SK-N-SH (cell line): Measurements from ENCODE around the gene MMP14. TPM values are rescaled to one million over a fixed set of nuclear protein-coding genes. Genes with fewer than 3 reads are reported as not detected.

ENCODE experiments used
- CTCF ChIA-PET: fragments of 300-600, 350-600 bp; formaldehyde crosslinking; extraction: SDS; loops from one replicate; lab custom pipeline; 2021; lab: Yijun Ruan, JAX
- POLR2A ChIA-PET: fragments of 350-600 bp; sonication (Branson Sonifier 250); formaldehyde crosslinking; extraction: SDS; loops from one replicate; lab custom pipeline; 2020; ENCODE audit warnings: antibody characterized with exemption, inconsistent platforms; lab: Yijun Ruan, JAX
- DNase-seq: peaks from one replicate; pipeline ENCODE4 v3.0.0; 2012
- H2AFZ ChIP-seq: fragments of 200-600 bp; sonication (generic); 2 replicates; pipeline ENCODE4 v1.8.1; 2016; ENCODE audit warnings: antibody characterized with exemption, mild to moderate bottlenecking, low read depth
- H3F3A ChIP-seq: fragments of 200-600 bp; sonication (generic); replicated peaks from 2 replicates; pipeline ENCODE3; 2016; ENCODE audit warnings: antibody characterized with exemption, mild to moderate bottlenecking; ENCODE audit not compliant: insufficient read depth
- H3K27ac ChIP-seq, 2 experiments: fragments of 200-500 bp in 1 of 2; fragments of 200-600 bp in 1 of 2; sonication (Bioruptor generic) in 1 of 2; sonication (generic), shearing (Covaris generic) in 1 of 2; 2 replicates each; pipeline versions ENCODE4 v1.5.1 to v1.6.1; 2014 to 2016; ENCODE audit warnings: low read depth in 2 of 2, inconsistent platforms in 1 of 2, low read length in 1 of 2, mild to moderate bottlenecking in 1 of 2, mixed read lengths in 1 of 2
- H3K27me3 ChIP-seq: fragments of 200-600 bp; sonication (generic), shearing (Covaris generic); 2 replicates; pipeline ENCODE4 v1.6.1; 2016; ENCODE audit warnings: mixed run types; ENCODE audit not compliant: insufficient read depth
- H3K36me3 ChIP-seq, 2 experiments: fragments of 200-500 bp in 1 of 2; fragments of 200-600 bp in 1 of 2; sonication (Bioruptor generic) in 1 of 2; sonication (generic) in 1 of 2; replicated peaks in 1 of 2; 2 replicates each; pipeline versions ENCODE3 to v1.5.1; 2014 to 2016; ENCODE audit warnings: low read length in 1 of 2, mild to moderate bottlenecking in 1 of 2; ENCODE audit not compliant: insufficient read depth in 2 of 2, control insufficient read depth in 1 of 2
- H3K4me1 ChIP-seq, 2 experiments: fragments of 200-500 bp in 1 of 2; fragments of 200-600 bp in 1 of 2; sonication (Bioruptor generic) in 1 of 2; sonication (generic), shearing (Covaris generic) in 1 of 2; 2 replicates each; pipeline versions ENCODE4 v1.5.1 to v1.6.1; 2014 to 2016; ENCODE audit warnings: low read depth in 1 of 2, low read length in 1 of 2, mixed run types in 1 of 2; ENCODE audit not compliant: insufficient read depth in 2 of 2, control insufficient read depth in 1 of 2
- H3K4me2 ChIP-seq: fragments of 200-600 bp; sonication (generic), shearing (Covaris generic); 2 replicates; pipeline ENCODE4 v1.6.1; 2017; ENCODE audit warnings: mixed run types
- H3K4me3 ChIP-seq, 2 experiments: fragments of 200-500 bp in 1 of 2; fragments of 200-600 bp in 1 of 2; sonication (Bioruptor generic) in 1 of 2; sonication (generic), shearing (Covaris generic) in 1 of 2; 2 replicates each; pipeline versions ENCODE4 v1.5.1 to v1.8.1; 2014 to 2016; ENCODE audit warnings: low read depth in 2 of 2, inconsistent platforms in 1 of 2, low read length in 1 of 2, mild to moderate bottlenecking in 1 of 2, mixed read lengths in 1 of 2, moderate library complexity in 1 of 2
- H3K79me2 ChIP-seq: fragments of 200-600 bp; sonication (generic); 2 replicates; pipeline ENCODE4 v1.8.1; 2017; ENCODE audit warnings: mild to moderate bottlenecking; ENCODE audit not compliant: insufficient read depth
- H3K9ac ChIP-seq: fragments of 200-600 bp; sonication (generic); 2 replicates; pipeline ENCODE4 v1.6.1; 2017; ENCODE audit warnings: mixed run types
- H3K9me2 ChIP-seq: fragments of 200-600 bp; sonication (generic); 2 replicates; pipeline ENCODE4 v1.6.1; 2017; ENCODE audit warnings: mixed run types
- H3K9me3 ChIP-seq: fragments of 200-600 bp; sonication (generic); 2 replicates; pipeline ENCODE4 v1.6.1; 2017; ENCODE audit warnings: mixed run types, mild to moderate bottlenecking, moderate library complexity
- H4K20me1 ChIP-seq: fragments of 200-600 bp; sonication (generic); 2 replicates; pipeline ENCODE4 v1.6.1; 2017; ENCODE audit warnings: mild to moderate bottlenecking, mixed run types; ENCODE audit not compliant: insufficient read depth
- CTCF ChIP-seq: fragments of 200-600 bp; sonication (generic); IDR thresholded peaks from 2 replicates; pipeline ENCODE4 v1.6.1; 2017; ENCODE audit warnings: antibody characterized with exemption, mild to moderate bottlenecking, moderate library complexity
- ELF1 ChIP-seq: IDR thresholded peaks from 2 replicates; pipeline ENCODE4 v1.4.0; 2012
- EP300 ChIP-seq, 2 experiments: IDR thresholded peaks; 2 replicates each; pipeline versions ENCODE4 v1.4.0 to v1.6.1; 2012; ENCODE audit warnings: borderline replicate concordance in 1 of 2, low read depth in 1 of 2, low read length in 1 of 2
- FOXJ3 ChIP-seq: sonication (generic); formaldehyde crosslinking; IDR thresholded peaks from 2 replicates; pipeline ENCODE4 v1.5.1; 2020; ENCODE audit warnings: mild to moderate bottlenecking, missing genetic modification reagents
- FOXM1 ChIP-seq: IDR thresholded peaks from 2 replicates; pipeline ENCODE4 v1.4.0; 2012; ENCODE audit warnings: low read depth, mild to moderate bottlenecking
- GABPA ChIP-seq: IDR thresholded peaks from 2 replicates; pipeline ENCODE4 v1.4.0; 2012; ENCODE audit warnings: low read depth, mild to moderate bottlenecking
- IRF3 ChIP-seq: fragments of 150-350 bp; IDR thresholded peaks from 2 replicates; pipeline ENCODE4 v1.6.1; 2016; ENCODE audit warnings: mild to moderate bottlenecking, low read depth, low read length
- MEF2A ChIP-seq: IDR thresholded peaks from 2 replicates; pipeline ENCODE4 v1.4.0; 2012; ENCODE audit warnings: low read depth, borderline replicate concordance
- NFIC ChIP-seq: IDR thresholded peaks from 2 replicates; pipeline ENCODE4 v1.4.0; 2012; ENCODE audit warnings: borderline replicate concordance
- RCOR1 ChIP-seq: fragments of 150-350 bp; IDR thresholded peaks from 2 replicates; pipeline ENCODE4 v1.6.1; 2017; ENCODE audit warnings: antibody characterized with exemption, low read length
- RXRA ChIP-seq: IDR thresholded peaks from 2 replicates; pipeline ENCODE4 v1.4.0; 2012; ENCODE audit warnings: low read depth, mild to moderate bottlenecking, borderline replicate concordance
- TCF12 ChIP-seq: IDR thresholded peaks from 2 replicates; pipeline ENCODE4 v1.4.0; 2012
- TEAD4 ChIP-seq: IDR thresholded peaks from 2 replicates; pipeline ENCODE4 v1.4.0; 2012; ENCODE audit warnings: mild to moderate bottlenecking, borderline replicate concordance; ENCODE audit not compliant: insufficient read depth
- USF2 ChIP-seq: fragments of 150-350 bp; IDR thresholded peaks from 2 replicates; pipeline ENCODE4 v1.6.1; 2017; ENCODE audit warnings: antibody characterized with exemption, low read length, low read depth, borderline replicate concordance
- YY1 ChIP-seq: IDR thresholded peaks from 2 replicates; pipeline ENCODE4 v1.4.0; 2012; ENCODE audit warnings: low read depth, mild to moderate bottlenecking
- ZBTB33 ChIP-seq: IDR thresholded peaks from 2 replicates; pipeline ENCODE4 v1.4.0; 2012; ENCODE audit warnings: low read depth, borderline replicate concordance
- WGBS: methylation state at CpG from one replicate; pipeline ENCODE4 v1.1.6; 2017; ENCODE audit warnings: low lambda C conversion rate; 5-methylcytosine and 5-hydroxymethylcytosine counted together
- polyA plus RNA-seq, 3 experiments: library from polyadenylated mRNA; depleted of rRNA; stranded (reverse); fragments of >200 nt; gene quantifications; 2 replicates each; pipeline ENCODE4 v1.2.3, GENCODE V29; 2012
- TF ChIP-seq, protein P1 (sequence below): IDR thresholded peaks from 2 replicates; pipeline ENCODE4 v1.6.1; 2012; ENCODE audit warnings: mild to moderate bottlenecking, low read depth, low read length, moderate library complexity
- TF ChIP-seq, protein P2 (sequence below): IDR thresholded peaks from 2 replicates; pipeline ENCODE4 v1.4.0; 2012; ENCODE audit warnings: low read depth

Gene MMP14
- polyA plus RNA-seq, 1 of the 3 experiments (the other 2 are of a cell fraction) = 139 TPM

GRCh38 chr14:22841769-22842168, 5.4 kb downstream of the MMP14 start (continued):
- TF ChIP-seq, protein P1, sequence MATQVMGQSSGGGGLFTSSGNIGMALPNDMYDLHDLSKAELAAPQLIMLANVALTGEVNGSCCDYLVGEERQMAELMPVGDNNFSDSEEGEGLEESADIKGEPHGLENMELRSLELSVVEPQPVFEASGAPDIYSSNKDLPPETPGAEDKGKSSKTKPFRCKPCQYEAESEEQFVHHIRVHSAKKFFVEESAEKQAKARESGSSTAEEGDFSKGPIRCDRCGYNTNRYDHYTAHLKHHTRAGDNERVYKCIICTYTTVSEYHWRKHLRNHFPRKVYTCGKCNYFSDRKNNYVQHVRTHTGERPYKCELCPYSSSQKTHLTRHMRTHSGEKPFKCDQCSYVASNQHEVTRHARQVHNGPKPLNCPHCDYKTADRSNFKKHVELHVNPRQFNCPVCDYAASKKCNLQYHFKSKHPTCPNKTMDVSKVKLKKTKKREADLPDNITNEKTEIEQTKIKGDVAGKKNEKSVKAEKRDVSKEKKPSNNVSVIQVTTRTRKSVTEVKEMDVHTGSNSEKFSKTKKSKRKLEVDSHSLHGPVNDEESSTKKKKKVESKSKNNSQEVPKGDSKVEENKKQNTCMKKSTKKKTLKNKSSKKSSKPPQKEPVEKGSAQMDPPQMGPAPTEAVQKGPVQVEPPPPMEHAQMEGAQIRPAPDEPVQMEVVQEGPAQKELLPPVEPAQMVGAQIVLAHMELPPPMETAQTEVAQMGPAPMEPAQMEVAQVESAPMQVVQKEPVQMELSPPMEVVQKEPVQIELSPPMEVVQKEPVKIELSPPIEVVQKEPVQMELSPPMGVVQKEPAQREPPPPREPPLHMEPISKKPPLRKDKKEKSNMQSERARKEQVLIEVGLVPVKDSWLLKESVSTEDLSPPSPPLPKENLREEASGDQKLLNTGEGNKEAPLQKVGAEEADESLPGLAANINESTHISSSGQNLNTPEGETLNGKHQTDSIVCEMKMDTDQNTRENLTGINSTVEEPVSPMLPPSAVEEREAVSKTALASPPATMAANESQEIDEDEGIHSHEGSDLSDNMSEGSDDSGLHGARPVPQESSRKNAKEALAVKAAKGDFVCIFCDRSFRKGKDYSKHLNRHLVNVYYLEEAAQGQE = no peak
- no peak for TF ChIP-seq IRF3
- no peak for TF ChIP-seq RXRA
- TF ChIP-seq, protein P2, sequence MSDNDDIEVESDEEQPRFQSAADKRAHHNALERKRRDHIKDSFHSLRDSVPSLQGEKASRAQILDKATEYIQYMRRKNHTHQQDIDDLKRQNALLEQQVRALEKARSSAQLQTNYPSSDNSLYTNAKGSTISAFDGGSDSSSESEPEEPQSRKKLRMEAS = no peak

GRCh38 chr14:22842211-22843122, 6.1 kb downstream of the MMP14 start:
- no peaks in the 10 kb centered on the region for H3K27me3 ChIP-seq
- no peaks in the 10 kb centered on the region for H3F3A ChIP-seq
- no peaks in the 10 kb centered on the region for H3K9me3 ChIP-seq
- no peak overlapping the region for H3K9ac ChIP-seq
- H3K9me2 ChIP-seq = no peaks in the 10 kb centered on the region
- peaks cover 0 to 10% of the 10 kb centered on the region in 2 experiments; a peak in 1 of 4 replicates for H3K4me1 ChIP-seq
- DNase-seq = no peak
- ChIA-PET CTCF (interaction anchor here (1.1 to 1.8 kb wide), 2 partner anchors 8 to 11 kb away, joined by 4 to 7 read pairs; no protein-coding TSS in a partner anchor), POLR2A (no interaction called here)
- no peak overlapping the region for H2AFZ ChIP-seq
- H3K4me2 ChIP-seq = no peak overlapping the region
- peaks cover 32% of the 10 kb centered on the region for H3K79me2 ChIP-seq
- WGBS = 92% methylated on average over 25 of the region's 28 CpGs
- no peak overlapping the region for H3K27ac ChIP-seq
- H3K4me3 ChIP-seq = no peak overlapping the region
- peaks cover 0 to 9% of the 10 kb centered on the region in 2 experiments for H3K36me3 ChIP-seq
- H4K20me1 ChIP-seq = no peaks in the 10 kb centered on the region
- TF ChIP-seq ZBTB33 = no peak
- no peak for TF ChIP-seq YY1
- TF ChIP-seq RCOR1 = no peak
- TF ChIP-seq MEF2A = no peak
- no peak for TF ChIP-seq GABPA
- TF ChIP-seq TCF12 = no peak
- TF ChIP-seq USF2 = no peak
- TF ChIP-seq FOXJ3 (CRISPR knock-in tag) = no peak
- no peak for TF ChIP-seq FOXM1
- TF ChIP-seq CTCF = no peak
- no peak for TF ChIP-seq ELF1
- no peak for TF ChIP-seq NFIC
- TF ChIP-seq EP300 (IDR thresholded peaks at IDR 0.05; ENCODE audit: borderline replicate concordance in 1 of 2, low read depth in 1 of 2, low read length in 1 of 2) = no peak
- TF ChIP-seq IRF3 = no peak
- TF ChIP-seq TEAD4 = no peak
